Measurements from ENCODE around the gene PRPF6.

DNA sequence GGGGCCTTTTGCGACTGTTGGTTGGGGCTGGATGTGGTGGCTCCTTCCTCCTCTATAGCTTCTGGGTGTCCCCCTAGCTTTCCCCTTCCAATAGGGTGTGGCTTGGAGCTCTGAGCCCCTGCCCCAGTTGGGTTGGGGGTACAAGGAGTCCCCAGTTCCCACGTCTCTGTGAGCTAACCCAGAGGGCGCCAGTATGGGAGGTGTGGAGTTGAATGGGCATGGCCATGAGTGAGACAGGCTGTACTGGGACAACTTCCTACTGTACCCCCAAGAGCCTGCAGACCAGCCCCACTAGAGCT, 56.2 kb downstream of the PRPF6 start:
- no peak for TF ChIP-seq EZH2 (IDR thresholded peaks at IDR 0.05)
- TF ChIP-seq, protein P1, sequence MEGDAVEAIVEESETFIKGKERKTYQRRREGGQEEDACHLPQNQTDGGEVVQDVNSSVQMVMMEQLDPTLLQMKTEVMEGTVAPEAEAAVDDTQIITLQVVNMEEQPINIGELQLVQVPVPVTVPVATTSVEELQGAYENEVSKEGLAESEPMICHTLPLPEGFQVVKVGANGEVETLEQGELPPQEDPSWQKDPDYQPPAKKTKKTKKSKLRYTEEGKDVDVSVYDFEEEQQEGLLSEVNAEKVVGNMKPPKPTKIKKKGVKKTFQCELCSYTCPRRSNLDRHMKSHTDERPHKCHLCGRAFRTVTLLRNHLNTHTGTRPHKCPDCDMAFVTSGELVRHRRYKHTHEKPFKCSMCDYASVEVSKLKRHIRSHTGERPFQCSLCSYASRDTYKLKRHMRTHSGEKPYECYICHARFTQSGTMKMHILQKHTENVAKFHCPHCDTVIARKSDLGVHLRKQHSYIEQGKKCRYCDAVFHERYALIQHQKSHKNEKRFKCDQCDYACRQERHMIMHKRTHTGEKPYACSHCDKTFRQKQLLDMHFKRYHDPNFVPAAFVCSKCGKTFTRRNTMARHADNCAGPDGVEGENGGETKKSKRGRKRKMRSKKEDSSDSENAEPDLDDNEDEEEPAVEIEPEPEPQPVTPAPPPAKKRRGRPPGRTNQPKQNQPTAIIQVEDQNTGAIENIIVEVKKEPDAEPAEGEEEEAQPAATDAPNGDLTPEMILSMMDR (IDR thresholded peaks at IDR 0.05), result no peak
